ENCODE results near the gene WDR7. TPM values are rescaled to one million over a fixed set of nuclear protein-coding genes. Genes with fewer than 3 reads are reported as not detected.

Gene WDR7
- total and polyA plus RNA-seq, 10 of the 15 experiments (the other 5 are each of a cell fraction or from before 2014, with no cell fraction given), result 2.8 to 16.5 (median 11.7) TPM

DNA sequence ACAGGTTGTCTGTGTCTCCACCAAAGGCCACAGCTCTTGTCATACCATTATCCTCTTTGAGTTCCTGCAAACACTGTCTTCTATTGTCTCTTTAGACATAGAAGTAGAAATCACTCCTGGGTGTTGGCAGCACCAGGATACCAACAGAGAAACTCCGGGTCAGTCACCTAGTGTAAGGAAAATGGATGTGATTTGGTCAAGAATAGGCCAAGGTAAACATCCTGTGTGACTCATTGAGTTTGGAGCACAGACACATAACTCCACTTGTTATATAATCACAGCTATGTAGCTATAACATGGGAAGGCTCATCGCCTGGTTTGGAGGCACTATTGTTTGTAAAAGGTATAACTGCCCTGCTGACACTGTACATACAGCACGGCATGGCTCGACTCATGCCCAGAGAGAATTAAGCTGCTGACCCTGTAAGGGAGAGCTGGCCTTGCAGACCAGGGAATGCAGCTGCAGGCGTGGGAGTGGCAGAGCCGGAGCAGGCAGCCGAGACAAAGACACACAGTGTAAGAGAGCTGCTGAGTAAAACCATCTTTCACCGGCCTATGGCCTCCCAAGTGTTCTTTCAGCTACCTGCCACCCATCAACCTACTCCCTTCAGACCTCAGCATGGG, 9.3 kb upstream of the WDR7 start:
- FAIRE-seq (no peak), DNase-seq (ENCODE audit: low read depth, low spot score) (no peak), ATAC-seq (no peak)
- no peak overlapping the region for H3K9ac ChIP-seq (ENCODE audit: control insufficient read depth, insufficient read depth, low read length)
- no peaks in the 10 kb centered on the region for H4K20me1 ChIP-seq (ENCODE audit: control insufficient read depth, insufficient read depth)
- no peak overlapping the region for H3K27ac ChIP-seq (ENCODE audit: control insufficient read depth, insufficient read depth)
- H3K4me2 ChIP-seq (ENCODE audit: control insufficient read depth, insufficient read depth), result no peak overlapping the region
- in situ Hi-C loops (cut with MboI), result no loop called here
- ChIA-PET RAD21 (ENCODE audit: unreplicated experiment) (no interaction called here), CTCF (interaction anchor here (1.4 to 1.8 kb wide), 2 partner anchors 8 to 67 kb away, joined by 5 to 7 read pairs; partner anchors contain the start of gene WDR7), POLR2A (interaction anchor here (5.6 kb wide), 1 partner anchor 9 kb away, joined by 39 read pairs; the partner anchor contains the start of gene WDR7), SMC1A (ENCODE audit: uncharacterized antibody, unreplicated experiment) (interaction anchor here (1.6 to 6.7 kb wide), 3 partner anchors 7 to 61 kb away, joined by 4 to 30 read pairs (median 24); partner anchors contain the start of gene WDR7)
- H3K9me3 ChIP-seq (replicated peaks; ENCODE audit: control insufficient read depth, insufficient read depth, low read length), result no peaks in the 10 kb centered on the region
- no TSS peak for BruUV-seq (replicated peaks)
- WGBS (ENCODE audit: insufficient coverage, insufficient replicate concordance, low lambda C conversion rate, missing lambda C conversion rate), result 75% methylated on average over 8 of the region's 8 CpGs
- H3K36me3 ChIP-seq (ENCODE audit: control insufficient read depth in 2 of 2, insufficient read depth in 2 of 2, low read length in 1 of 2), result no peaks in the 10 kb centered on the region
- peaks cover 5% of the 10 kb centered on the region for H3K4me1 ChIP-seq (ENCODE audit: control insufficient read depth, insufficient read depth, low read length)
- TF ChIP-seq NRF1 (conservative IDR thresholded peaks at IDR 0.05; ENCODE audit: low read depth, low read length) (no peak), NFXL1 (IDR thresholded peaks at IDR 0.05; ENCODE audit: borderline replicate concordance) (no peak), POU2F2 (IDR thresholded peaks at IDR 0.05; ENCODE audit: borderline replicate concordance, low read depth, low read length) (no peak), SMAD1 (IDR thresholded peaks at IDR 0.05; ENCODE audit: low read depth, partially characterized antibody) (no peak), STAT1 (conservative IDR thresholded peaks at IDR 0.05) (no peak), CBX5 (IDR thresholded peaks at IDR 0.05; ENCODE audit: low read depth) (no peak), IKZF2 (IDR thresholded peaks at IDR 0.05) (no peak), ZNF274 (IDR thresholded peaks at IDR 0.05; ENCODE audit: insufficient read depth, insufficient read length) (no peak)
- H3K27me3 ChIP-seq (replicated peaks in 1 of 2; ENCODE audit: control insufficient read depth in 2 of 2, insufficient read depth in 2 of 2, low read length in 1 of 2), result no peaks in the 10 kb centered on the region
- H2AFZ ChIP-seq (ENCODE audit: control insufficient read depth, low read depth, low read length), result no peak overlapping the region
- peaks cover 20% of the 10 kb centered on the region for H3K79me2 ChIP-seq (ENCODE audit: control insufficient read depth, insufficient read depth, low read length)
- intact Hi-C loops (cut with micrococcal nuclease; ENCODE audit: unreplicated experiment), result no loop called here
- no peak overlapping the region for H3K4me3 ChIP-seq
